Breast epithelium (tissue), 3 donors: ENCODE data around the gene MAU2.

Experiments
- POLR2A ChIP-seq: fragments of 450-650 bp; IDR thresholded peaks from one replicate; pipeline ENCODE4 v1.6.1; 2016; ENCODE audit warnings: antibody characterized with exemption, mild to moderate bottlenecking, moderate library complexity
- POLR2AphosphoS5 ChIP-seq, 3 donors: sonication (generic); formaldehyde crosslinking; IDR thresholded peaks; one replicate each; pipeline ENCODE4 v1.6.1; 2017; ENCODE audit warnings: antibody characterized with exemption in 3 of 3
- TF ChIP-seq, protein P1 (sequence below), 3 donors: fragments of 450-650 bp; IDR thresholded peaks; one replicate each; pipeline ENCODE4 v1.5.1; 2016 to 2017; ENCODE audit warnings: antibody characterized with exemption in 3 of 3, mild to moderate bottlenecking in 3 of 3, moderate library complexity in 3 of 3

DNA sequence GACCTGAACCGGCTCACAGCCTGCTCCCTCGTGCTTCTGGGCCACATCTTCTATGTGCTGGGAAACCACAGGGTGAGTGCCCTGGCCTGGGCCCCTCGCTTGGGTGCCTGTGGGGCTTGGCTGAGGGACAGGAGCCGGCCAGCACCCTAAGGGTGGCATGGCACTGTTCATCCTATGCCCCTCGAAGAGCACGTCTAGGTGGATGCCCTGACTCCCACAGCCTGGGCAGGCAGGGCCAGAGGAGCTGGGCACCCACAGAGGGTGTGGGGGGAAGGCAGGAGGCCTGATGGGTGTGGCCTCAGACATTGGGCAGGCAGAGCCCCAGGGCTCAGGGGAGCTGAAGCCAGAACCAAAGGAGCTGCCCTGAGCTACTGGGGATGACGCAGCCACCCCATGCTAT is 28.7 kb downstream of the MAU2 start:
- TF ChIP-seq POLR2AphosphoS5 (IDR thresholded peaks at IDR 0.05) (no peak), POLR2A (no peak)
- TF ChIP-seq, protein P1, sequence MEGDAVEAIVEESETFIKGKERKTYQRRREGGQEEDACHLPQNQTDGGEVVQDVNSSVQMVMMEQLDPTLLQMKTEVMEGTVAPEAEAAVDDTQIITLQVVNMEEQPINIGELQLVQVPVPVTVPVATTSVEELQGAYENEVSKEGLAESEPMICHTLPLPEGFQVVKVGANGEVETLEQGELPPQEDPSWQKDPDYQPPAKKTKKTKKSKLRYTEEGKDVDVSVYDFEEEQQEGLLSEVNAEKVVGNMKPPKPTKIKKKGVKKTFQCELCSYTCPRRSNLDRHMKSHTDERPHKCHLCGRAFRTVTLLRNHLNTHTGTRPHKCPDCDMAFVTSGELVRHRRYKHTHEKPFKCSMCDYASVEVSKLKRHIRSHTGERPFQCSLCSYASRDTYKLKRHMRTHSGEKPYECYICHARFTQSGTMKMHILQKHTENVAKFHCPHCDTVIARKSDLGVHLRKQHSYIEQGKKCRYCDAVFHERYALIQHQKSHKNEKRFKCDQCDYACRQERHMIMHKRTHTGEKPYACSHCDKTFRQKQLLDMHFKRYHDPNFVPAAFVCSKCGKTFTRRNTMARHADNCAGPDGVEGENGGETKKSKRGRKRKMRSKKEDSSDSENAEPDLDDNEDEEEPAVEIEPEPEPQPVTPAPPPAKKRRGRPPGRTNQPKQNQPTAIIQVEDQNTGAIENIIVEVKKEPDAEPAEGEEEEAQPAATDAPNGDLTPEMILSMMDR (IDR thresholded peaks at IDR 0.05), result no peak
